Keratinocyte (primary cell): Measurements from ENCODE around the gene BEAN1.

Experiments
- EZH2 ChIP-seq: IDR thresholded peaks from one replicate; pipeline ENCODE4 v1.6.1; 2012; ENCODE audit warnings: inconsistent platforms, mild to moderate bottlenecking, low read length, moderate library complexity
- TF ChIP-seq, protein P1 (sequence below), 3 experiments: IDR thresholded peaks in 1 of 3; conservative IDR thresholded peaks in 1 of 3; optimal IDR thresholded peaks in 1 of 3; 2 replicates in 2 of 3; 3 replicates in 1 of 3; pipeline versions ENCODE3 to v1.5.1; 2011; ENCODE audit warnings: low read length in 3 of 3, mild to moderate bottlenecking in 3 of 3, moderate library complexity in 2 of 3, control low read depth in 1 of 3, inconsistent platforms in 1 of 3; ENCODE audit not compliant: insufficient read depth in 2 of 3; ENCODE audit errors: extremely low read depth in 1 of 3

DNA sequence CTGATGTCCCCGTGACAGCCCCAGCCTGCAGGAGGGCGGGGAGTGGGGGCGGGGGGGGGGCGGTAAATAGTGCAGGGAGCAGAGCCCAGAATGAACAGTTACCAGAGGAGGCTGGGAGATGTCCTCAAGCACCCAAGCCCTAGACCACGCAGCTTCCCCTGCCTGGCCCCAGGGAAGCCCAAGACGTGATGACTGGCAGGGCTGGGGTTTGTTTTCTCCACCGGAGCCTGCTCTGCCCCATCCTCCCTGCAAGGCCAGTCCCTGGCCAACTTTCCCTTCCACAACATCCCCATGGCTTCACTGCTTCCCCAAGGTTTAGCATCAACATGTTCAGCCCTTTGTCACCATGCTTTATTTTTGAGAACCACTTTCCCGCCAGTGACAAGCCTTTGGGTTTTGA is 1.4 kb upstream of the BEAN1 start:
- no peak for TF ChIP-seq EZH2
- TF ChIP-seq, protein P1, sequence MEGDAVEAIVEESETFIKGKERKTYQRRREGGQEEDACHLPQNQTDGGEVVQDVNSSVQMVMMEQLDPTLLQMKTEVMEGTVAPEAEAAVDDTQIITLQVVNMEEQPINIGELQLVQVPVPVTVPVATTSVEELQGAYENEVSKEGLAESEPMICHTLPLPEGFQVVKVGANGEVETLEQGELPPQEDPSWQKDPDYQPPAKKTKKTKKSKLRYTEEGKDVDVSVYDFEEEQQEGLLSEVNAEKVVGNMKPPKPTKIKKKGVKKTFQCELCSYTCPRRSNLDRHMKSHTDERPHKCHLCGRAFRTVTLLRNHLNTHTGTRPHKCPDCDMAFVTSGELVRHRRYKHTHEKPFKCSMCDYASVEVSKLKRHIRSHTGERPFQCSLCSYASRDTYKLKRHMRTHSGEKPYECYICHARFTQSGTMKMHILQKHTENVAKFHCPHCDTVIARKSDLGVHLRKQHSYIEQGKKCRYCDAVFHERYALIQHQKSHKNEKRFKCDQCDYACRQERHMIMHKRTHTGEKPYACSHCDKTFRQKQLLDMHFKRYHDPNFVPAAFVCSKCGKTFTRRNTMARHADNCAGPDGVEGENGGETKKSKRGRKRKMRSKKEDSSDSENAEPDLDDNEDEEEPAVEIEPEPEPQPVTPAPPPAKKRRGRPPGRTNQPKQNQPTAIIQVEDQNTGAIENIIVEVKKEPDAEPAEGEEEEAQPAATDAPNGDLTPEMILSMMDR (optimal IDR thresholded peaks at IDR 0.05 in 1 of 3, IDR thresholded peaks at IDR 0.05 in 1 of 3, conservative IDR thresholded peaks at IDR 0.05 in 1 of 3; ENCODE audit: extremely low read depth in 1 of 3, insufficient read depth in 2 of 3, low read length in 3 of 3) = no peak
